Skeletal muscle tissue (tissue), 4 donors: Measurements from ENCODE around the gene CEP78. TPM values are rescaled to one million over a fixed set of nuclear protein-coding genes. Genes with fewer than 3 reads are reported as not detected.
"Not testable (repeated sequence)": the region's sequence is repeated elsewhere in the genome, so short reads cannot be mapped to it uniquely, and the experiment has no call there.

Source experiments
- H3K27ac ChIP-seq: one replicate; pipeline ENCODE4 v1.7.0; 2013; ENCODE audit warnings: mild to moderate bottlenecking, low read depth, low read length, inconsistent platforms
- H3K27me3 ChIP-seq, 3 donors: one replicate each; pipeline ENCODE4 v1.7.0; 2013; ENCODE audit warnings: low read length in 3 of 3; ENCODE audit not compliant: control insufficient read depth in 3 of 3, insufficient read depth in 3 of 3
- H3K36me3 ChIP-seq, 3 donors: one replicate each; pipeline ENCODE4 v1.7.0; 2013; ENCODE audit warnings: low read length in 3 of 3; ENCODE audit not compliant: control insufficient read depth in 3 of 3, insufficient read depth in 3 of 3
- H3K4me1 ChIP-seq, 3 donors: one replicate each; pipeline ENCODE4 v1.7.0; 2013; ENCODE audit warnings: low read length in 3 of 3, mild to moderate bottlenecking in 3 of 3; ENCODE audit not compliant: control insufficient read depth in 3 of 3, insufficient read depth in 3 of 3
- H3K4me3 ChIP-seq, 3 donors: one replicate each; pipeline ENCODE4 v1.7.0; 2013; ENCODE audit warnings: low read length in 3 of 3
- H3K9ac ChIP-seq, 3 donors: one replicate each; pipeline ENCODE4 v1.7.0; 2013; ENCODE audit warnings: low read length in 3 of 3, mild to moderate bottlenecking in 3 of 3, moderate library complexity in 2 of 3, low read depth in 1 of 3
- H3K9me3 ChIP-seq, 3 donors: one replicate each; pipeline ENCODE4 v1.7.0; 2013; ENCODE audit warnings: low read length in 3 of 3; ENCODE audit not compliant: control insufficient read depth in 3 of 3
- total RNA-seq: library from RNA; depleted of rRNA; stranded (reverse); fragments of >200 nt; gene quantifications from one replicate; pipeline ENCODE4 v1.2.3, GENCODE V29; 2014
- donor health status: Osteomylitis.

CEP78 gene
- total RNA-seq, 1 donor from 2014 or later, result 11.5 TPM

- Histone ChIP-seq H3K9me3 (no peaks in the 10 kb centered on the region), H3K4me3 (no peak overlapping the region), H3K27ac (no peak overlapping the region), H3K4me1 (peaks cover 4 to 12% (median 4%) of the 10 kb centered on the region in 3 donors), H3K9ac (no peak overlapping the region), H3K36me3 (no peaks in the 10 kb centered on the region), H3K27me3 (no peaks in the 10 kb centered on the region)
Measured at GRCh38 chr9:78278801-78279200, 42.9 kb downstream of the CEP78 start.

GRCh38 chr9:78280982-78281668, 45.2 kb downstream of the CEP78 start:
- peaks cover 4 to 12% (median 4%) of the 10 kb centered on the region in 3 donors for H3K4me1 ChIP-seq
- no peaks in the 10 kb centered on the region for H3K27me3 ChIP-seq
- H3K27ac ChIP-seq, result no peak overlapping the region
- H3K4me3 ChIP-seq, result no peak overlapping the region
- H3K9me3 ChIP-seq, result no peaks in the 10 kb centered on the region
- no peak overlapping the region for H3K9ac ChIP-seq
- H3K36me3 ChIP-seq, result no peaks in the 10 kb centered on the region

- H3K9ac ChIP-seq, H3K9me3 ChIP-seq, H3K36me3 ChIP-seq, H3K27me3 ChIP-seq, H3K27ac ChIP-seq, H3K4me3 ChIP-seq: not testable (repeated sequence)
- H3K4me1 ChIP-seq, result peaks cover 4 to 12% (median 4%) of the 10 kb centered on the region in 3 donors
Measured at GRCh38 chr9:78284181-78284580, 48.3 kb downstream of the CEP78 start.

- peaks cover 0 to 3% (median 0%) of the 10 kb centered on the region in 3 donors for H3K27me3 ChIP-seq
- H3K36me3 ChIP-seq, result no peaks in the 10 kb centered on the region
- no peak overlapping the region for H3K27ac ChIP-seq
- no peak overlapping the region for H3K9ac ChIP-seq
- H3K9me3 ChIP-seq, result no peaks in the 10 kb centered on the region
- no peak overlapping the region for H3K4me3 ChIP-seq
- peaks cover 2 to 8% (median 2%) of the 10 kb centered on the region in 3 donors for H3K4me1 ChIP-seq
Measured at GRCh38 chr9:78286125-78286524, 50.2 kb downstream of the CEP78 start.

GRCh38 chr9:78286946-78287388, 51.1 kb downstream of the CEP78 start:
- H3K4me3 ChIP-seq, result no peak overlapping the region
- no peaks in the 10 kb centered on the region for H3K36me3 ChIP-seq
- no peaks in the 10 kb centered on the region for H3K9me3 ChIP-seq
- H3K27ac ChIP-seq, result no peak overlapping the region
- peaks cover 0 to under 1% (median 0%) of the 10 kb centered on the region in 3 donors for H3K4me1 ChIP-seq
- peaks cover 0 to 3% (median 2%) of the 10 kb centered on the region in 3 donors for H3K27me3 ChIP-seq
- no peak overlapping the region for H3K9ac ChIP-seq

- H3K4me3 ChIP-seq, result no peak overlapping the region
- H3K36me3 ChIP-seq, result no peaks in the 10 kb centered on the region
- peaks cover 0 to 5% (median 4%) of the 10 kb centered on the region in 3 donors for H3K27me3 ChIP-seq
- H3K4me1 ChIP-seq, result no peaks in the 10 kb centered on the region
- no peak overlapping the region for H3K27ac ChIP-seq
- no peak overlapping the region for H3K9ac ChIP-seq
- no peaks in the 10 kb centered on the region for H3K9me3 ChIP-seq
Measured at GRCh38 chr9:78288214-78288892, 52.5 kb downstream of the CEP78 start.

- Histone ChIP-seq H3K27ac (no peak overlapping the region), H3K36me3 (no peaks in the 10 kb centered on the region), H3K4me1 (no peaks in the 10 kb centered on the region), H3K4me3 (no peak overlapping the region), H3K9me3 (no peaks in the 10 kb centered on the region), H3K27me3 (peaks cover 0 to 5% (median 5%) of the 10 kb centered on the region in 3 donors), H3K9ac (no peak overlapping the region)
Measured at GRCh38 chr9:78289474-78289873, 53.6 kb downstream of the CEP78 start.

GRCh38 chr9:78291240-78291925, 55.5 kb downstream of the CEP78 start:
- peaks cover 0 to 18% (median 5%) of the 10 kb centered on the region in 3 donors for H3K27me3 ChIP-seq
- H3K27ac ChIP-seq, result no peak overlapping the region
- H3K36me3 ChIP-seq, result no peaks in the 10 kb centered on the region
- no peak overlapping the region for H3K4me3 ChIP-seq
- no peak overlapping the region for H3K9ac ChIP-seq
- no peaks in the 10 kb centered on the region for H3K9me3 ChIP-seq
- peaks cover 4 to 8% (median 4%) of the 10 kb centered on the region in 3 donors for H3K4me1 ChIP-seq

GRCh38 chr9:78292026-78292425, 56.2 kb downstream of the CEP78 start:
- peaks cover 10 to 15% (median 10%) of the 10 kb centered on the region in 3 donors for H3K4me1 ChIP-seq
- H3K27me3 ChIP-seq, result peaks cover 4 to 25% (median 4%) of the 10 kb centered on the region in 3 donors
- H3K36me3 ChIP-seq, result no peaks in the 10 kb centered on the region
- H3K4me3 ChIP-seq, result no peak overlapping the region
- no peak overlapping the region for H3K27ac ChIP-seq
- no peaks in the 10 kb centered on the region for H3K9me3 ChIP-seq
- no peak overlapping the region for H3K9ac ChIP-seq
